Measurements from ENCODE around the gene FAM135A.
"Not testable (repeated sequence)": the region's sequence is repeated elsewhere in the genome, so short reads cannot be mapped to it uniquely, and the experiment has no call there.

Gene FAM135A

DNA sequence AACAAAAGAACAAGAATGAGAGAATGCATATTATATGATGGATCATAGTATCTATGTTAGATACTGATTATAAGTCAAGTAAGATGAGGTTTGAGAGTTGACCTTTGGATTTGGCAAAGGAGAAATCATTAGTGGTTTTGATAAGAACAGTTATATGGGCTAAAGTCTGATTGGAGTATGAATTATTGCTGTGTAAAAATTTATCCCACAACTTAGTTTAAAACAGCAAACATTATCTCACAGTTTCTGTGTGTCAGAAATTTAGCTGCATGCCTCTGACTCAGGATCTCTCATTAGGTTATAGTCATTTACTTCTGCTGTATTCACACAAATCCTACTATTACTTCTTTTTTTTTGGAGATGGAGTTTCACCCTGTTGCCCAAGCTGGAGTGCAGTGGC is 56.7 kb downstream of the FAM135A start:
- Histone ChIP-seq H3K4me1 (ENCODE audit: control insufficient read depth, insufficient read depth, low read length, poor library complexity, severe bottlenecking) (no peaks in the 10 kb centered on the region), H3K4me3 (ENCODE audit: extremely low read depth, insufficient read depth, low read length, poor library complexity, severe bottlenecking) (no peak overlapping the region), H3K27ac (ENCODE audit: low read depth, low read length, severe bottlenecking) (no peak overlapping the region), H3K9me3 (ENCODE audit: control insufficient read depth, low read length) (no peaks in the 10 kb centered on the region), H3K36me3 (ENCODE audit: control insufficient read depth, insufficient read depth, low read length) (peaks cover 13% of the 10 kb centered on the region)

DNA sequence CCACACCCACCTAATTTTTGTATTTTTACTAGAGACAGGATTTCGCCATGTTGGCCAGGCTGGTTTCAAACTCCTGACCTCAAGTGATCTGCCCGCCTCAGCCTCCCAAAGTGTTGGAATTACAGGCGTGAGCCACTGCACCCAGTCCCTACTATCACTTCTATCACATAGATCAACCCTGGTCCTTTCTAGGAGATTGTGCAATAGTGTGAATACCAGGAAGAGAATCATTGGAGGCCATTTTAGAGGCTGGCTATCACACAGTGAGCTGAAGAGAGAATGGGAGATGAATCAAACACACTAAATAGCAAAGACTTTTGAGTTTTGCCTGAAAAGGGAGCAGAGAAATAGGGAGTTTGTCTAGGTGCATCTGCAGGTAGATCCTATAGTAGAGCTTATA is 57.2 kb downstream of the FAM135A start:
- not testable (repeated sequence) for H3K4me1 ChIP-seq (ENCODE audit: control insufficient read depth, insufficient read depth, low read length, poor library complexity, severe bottlenecking); H3K27ac ChIP-seq (ENCODE audit: low read depth, low read length, severe bottlenecking); H3K4me3 ChIP-seq (ENCODE audit: extremely low read depth, insufficient read depth, low read length, poor library complexity, severe bottlenecking); H3K9me3 ChIP-seq (ENCODE audit: control insufficient read depth, low read length)
- H3K36me3 ChIP-seq (ENCODE audit: control insufficient read depth, insufficient read depth, low read length) = peaks cover 13% of the 10 kb centered on the region
- 83 to 100% methylated on average over 1 to 2 of the region's 3 CpGs for WGBS, 2 experiments (ENCODE audit: insufficient coverage in 2 of 2)

DNA sequence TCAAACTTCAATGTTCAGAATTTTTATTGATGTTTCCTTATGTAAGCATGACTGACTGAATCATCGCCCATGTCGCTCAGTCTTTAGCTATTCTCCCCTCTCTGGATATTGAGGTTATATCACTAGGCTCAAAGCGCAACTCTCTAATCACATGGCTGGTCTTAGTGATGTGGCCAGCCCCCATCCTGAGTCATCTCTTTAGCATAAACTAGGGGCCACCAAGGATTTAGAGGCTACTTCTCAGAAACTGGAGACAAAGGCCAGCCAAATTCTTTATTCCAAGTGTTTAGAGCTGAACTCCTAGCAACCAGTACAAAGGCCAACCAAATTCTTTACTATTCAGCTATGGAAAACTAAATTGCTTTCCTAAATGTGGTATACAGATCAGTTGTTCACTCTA is 61.4 kb downstream of the FAM135A start:
- no peaks in the 10 kb centered on the region for H3K4me1 ChIP-seq (ENCODE audit: control insufficient read depth, insufficient read depth, low read length, poor library complexity, severe bottlenecking)
- peaks cover 26% of the 10 kb centered on the region for H3K36me3 ChIP-seq (ENCODE audit: control insufficient read depth, insufficient read depth, low read length)
- no peak overlapping the region for H3K4me3 ChIP-seq (ENCODE audit: extremely low read depth, insufficient read depth, low read length, poor library complexity, severe bottlenecking)
- H3K9me3 ChIP-seq (ENCODE audit: control insufficient read depth, low read length) = peaks cover 4% of the 10 kb centered on the region
- H3K27ac ChIP-seq (ENCODE audit: low read depth, low read length, severe bottlenecking) = peak overlapping the region; percentile 39
- 82% methylated on average over 3 of the region's 3 CpGs; no CpG with 5 or more reads in 1 of the 2 experiments for WGBS, 2 experiments (ENCODE audit: insufficient coverage in 2 of 2)

DNA sequence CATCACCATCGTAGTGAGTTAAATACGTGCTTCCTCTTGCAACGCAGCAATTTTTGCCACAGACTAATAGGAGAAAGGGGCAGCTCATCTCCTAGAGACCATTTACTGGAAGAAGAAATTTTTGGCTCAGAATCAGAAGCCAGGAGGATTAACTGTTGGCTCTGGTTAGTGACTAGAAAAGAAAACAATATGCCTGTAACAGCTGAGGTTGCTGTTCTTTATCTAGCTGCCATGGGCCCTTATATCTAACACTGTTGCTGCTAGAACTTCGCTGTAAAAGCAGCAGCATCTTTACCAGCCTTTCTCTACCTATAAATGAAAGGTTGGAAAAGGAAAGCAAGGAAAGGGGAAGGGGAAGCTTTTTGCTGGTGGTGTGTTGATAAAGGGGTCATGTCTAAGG is 65.9 kb downstream of the FAM135A start:
- Histone ChIP-seq H3K4me3 (ENCODE audit: extremely low read depth, insufficient read depth, low read length, poor library complexity, severe bottlenecking) (no peak overlapping the region), H3K27ac (ENCODE audit: low read depth, low read length, severe bottlenecking) (peak overlapping the region; percentile 36), H3K9me3 (ENCODE audit: control insufficient read depth, low read length) (peaks cover 4% of the 10 kb centered on the region), H3K4me1 (ENCODE audit: control insufficient read depth, insufficient read depth, low read length, poor library complexity, severe bottlenecking) (no peaks in the 10 kb centered on the region), H3K36me3 (ENCODE audit: control insufficient read depth, insufficient read depth, low read length) (peaks cover 16% of the 10 kb centered on the region)
- WGBS, 2 experiments (ENCODE audit: insufficient coverage in 2 of 2) = 60 to 100% methylated on average over 1 of the region's 4 CpGs

DNA sequence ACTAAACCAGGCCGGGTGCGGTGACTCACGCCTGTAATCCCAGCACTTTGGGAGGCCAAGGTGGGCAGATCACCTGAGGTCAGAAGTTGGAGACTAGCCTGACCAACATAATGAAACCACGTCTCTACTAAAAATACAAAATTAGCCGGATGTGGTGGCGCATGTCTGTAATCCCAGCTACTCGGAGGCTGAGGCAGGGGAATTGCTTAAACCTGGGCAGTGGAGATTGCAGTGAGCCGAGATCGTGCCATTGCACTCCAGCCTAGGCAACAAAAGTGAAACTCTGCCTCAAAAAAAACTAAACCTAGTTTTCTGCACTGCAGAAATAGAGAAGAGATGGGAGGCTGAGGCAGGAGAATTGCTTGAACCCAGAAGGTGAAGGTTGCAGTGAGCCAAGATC is 73.3 kb downstream of the FAM135A start:
- not testable (repeated sequence) for H3K4me3 ChIP-seq (ENCODE audit: extremely low read depth, insufficient read depth, low read length, poor library complexity, severe bottlenecking); H3K9me3 ChIP-seq (ENCODE audit: control insufficient read depth, low read length); H3K4me1 ChIP-seq (ENCODE audit: control insufficient read depth, insufficient read depth, low read length, poor library complexity, severe bottlenecking); H3K27ac ChIP-seq (ENCODE audit: low read depth, low read length, severe bottlenecking); H3K36me3 ChIP-seq (ENCODE audit: control insufficient read depth, insufficient read depth, low read length)
- WGBS, 2 experiments (ENCODE audit: insufficient coverage in 2 of 2) = 95% methylated on average over 7 to 8 of the region's 9 CpGs

DNA sequence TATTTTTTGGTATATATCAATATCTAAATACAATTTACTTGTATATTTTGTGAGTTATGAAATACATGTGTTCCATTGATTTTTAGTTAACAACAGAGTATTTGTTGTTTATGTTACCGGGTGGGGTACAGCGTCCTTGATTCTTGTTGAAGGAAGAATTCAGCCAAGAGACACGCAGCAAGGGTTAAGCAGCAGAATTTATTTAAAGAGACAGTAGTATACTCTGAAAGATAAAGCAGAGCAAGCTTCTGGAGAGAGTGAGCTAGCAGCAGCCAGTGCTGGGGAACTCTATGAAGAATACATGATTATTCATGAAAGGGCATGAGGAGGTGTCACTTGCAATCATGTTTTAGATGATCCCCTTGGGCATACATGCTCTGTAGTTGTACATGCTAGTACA is 76.1 kb downstream of the FAM135A start:
- H3K36me3 ChIP-seq (ENCODE audit: control insufficient read depth, insufficient read depth, low read length) = no peaks in the 10 kb centered on the region
- no peaks in the 10 kb centered on the region for H3K4me1 ChIP-seq (ENCODE audit: control insufficient read depth, insufficient read depth, low read length, poor library complexity, severe bottlenecking)
- no peak overlapping the region for H3K4me3 ChIP-seq (ENCODE audit: extremely low read depth, insufficient read depth, low read length, poor library complexity, severe bottlenecking)
- WGBS, 2 experiments (ENCODE audit: insufficient coverage in 2 of 2) = 90 to 97% methylated on average over 3 of the region's 3 CpGs
- H3K9me3 ChIP-seq (ENCODE audit: control insufficient read depth, low read length) = no peaks in the 10 kb centered on the region
- H3K27ac ChIP-seq (ENCODE audit: low read depth, low read length, severe bottlenecking) = no peak overlapping the region

DNA sequence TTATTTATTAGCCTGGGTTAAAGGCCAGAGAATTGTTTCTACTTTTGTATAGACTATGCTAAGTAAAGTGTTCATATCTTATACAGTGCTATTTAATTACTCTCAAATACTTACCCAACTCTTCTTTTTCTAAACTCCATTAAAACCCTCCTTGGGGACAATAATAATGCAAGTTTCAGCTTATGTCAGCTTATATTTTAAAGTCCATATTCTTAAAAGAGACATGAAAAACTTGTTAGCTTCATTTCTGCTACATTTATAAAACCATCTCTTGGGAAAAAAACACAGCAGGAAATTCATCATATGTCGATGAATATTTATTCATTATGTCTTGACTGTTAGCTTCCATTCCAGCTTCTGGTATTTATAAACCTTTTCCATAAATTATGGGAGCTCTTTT is 81.5 kb downstream of the FAM135A start:
- Histone ChIP-seq H3K4me1 (ENCODE audit: control insufficient read depth, insufficient read depth, low read length, poor library complexity, severe bottlenecking) (no peaks in the 10 kb centered on the region), H3K4me3 (ENCODE audit: extremely low read depth, insufficient read depth, low read length, poor library complexity, severe bottlenecking) (no peak overlapping the region), H3K9me3 (ENCODE audit: control insufficient read depth, low read length) (no peaks in the 10 kb centered on the region), H3K27ac (ENCODE audit: low read depth, low read length, severe bottlenecking) (no peak overlapping the region), H3K36me3 (ENCODE audit: control insufficient read depth, insufficient read depth, low read length) (no peaks in the 10 kb centered on the region)
- WGBS, 2 experiments (ENCODE audit: insufficient coverage in 2 of 2) = no CpG with 5 or more reads among the region's 1 CpG

DNA sequence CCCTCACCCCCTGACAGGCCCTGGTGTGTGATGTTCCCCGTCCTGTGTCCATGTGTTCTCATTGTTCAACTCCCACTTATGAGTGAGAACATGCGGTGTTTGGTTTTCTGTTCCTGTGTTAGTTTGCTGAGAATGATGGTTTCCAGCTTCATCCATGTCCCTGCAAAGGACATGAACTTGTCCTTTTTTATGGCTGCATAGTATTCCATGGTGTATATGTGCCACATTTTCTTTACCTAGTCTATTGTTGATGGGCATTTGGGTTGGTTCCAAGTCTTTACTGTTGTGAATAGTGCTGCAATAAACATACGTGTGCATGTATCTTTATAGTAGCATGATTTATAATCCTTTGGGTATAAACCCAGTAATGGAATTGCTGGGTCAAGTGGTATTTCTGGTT is 82.5 kb downstream of the FAM135A start:
- H3K27ac ChIP-seq (ENCODE audit: low read depth, low read length, severe bottlenecking); H3K36me3 ChIP-seq (ENCODE audit: control insufficient read depth, insufficient read depth, low read length); H3K9me3 ChIP-seq (ENCODE audit: control insufficient read depth, low read length); H3K4me1 ChIP-seq (ENCODE audit: control insufficient read depth, insufficient read depth, low read length, poor library complexity, severe bottlenecking); H3K4me3 ChIP-seq (ENCODE audit: extremely low read depth, insufficient read depth, low read length, poor library complexity, severe bottlenecking): not testable (repeated sequence)
- 100% methylated on average over 1 of the region's 3 CpGs; no CpG with 5 or more reads in 1 of the 2 experiments for WGBS, 2 experiments (ENCODE audit: insufficient coverage in 2 of 2)

DNA sequence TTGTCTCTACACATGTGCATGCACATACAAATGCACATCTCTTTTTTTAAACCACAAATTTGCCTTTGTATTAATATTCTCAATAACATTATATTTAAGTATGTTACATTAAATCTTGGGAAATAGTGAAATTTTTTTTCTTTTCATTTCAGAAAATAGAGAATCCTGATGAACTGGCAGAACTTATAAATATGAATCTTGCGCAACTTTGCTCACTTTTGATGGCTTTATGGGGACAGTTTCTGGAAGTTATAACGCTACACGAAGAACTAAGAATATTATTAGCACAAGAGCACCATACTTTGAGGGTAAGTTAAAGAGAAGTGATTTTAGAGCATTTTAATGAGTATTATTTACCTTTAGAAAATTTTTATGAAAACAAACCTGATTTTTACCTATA is 89.2 kb downstream of the FAM135A start:
- H3K9me3 ChIP-seq (ENCODE audit: control insufficient read depth, low read length) = peaks cover 10% of the 10 kb centered on the region
- no peak overlapping the region for H3K4me3 ChIP-seq (ENCODE audit: extremely low read depth, insufficient read depth, low read length, poor library complexity, severe bottlenecking)
- H3K27ac ChIP-seq (ENCODE audit: low read depth, low read length, severe bottlenecking) = no peak overlapping the region
- H3K36me3 ChIP-seq (ENCODE audit: control insufficient read depth, insufficient read depth, low read length) = peaks cover 15% of the 10 kb centered on the region
- no peaks in the 10 kb centered on the region for H3K4me1 ChIP-seq (ENCODE audit: control insufficient read depth, insufficient read depth, low read length, poor library complexity, severe bottlenecking)
- WGBS, 2 experiments (ENCODE audit: insufficient coverage in 2 of 2) = 100% methylated on average over 1 of the region's 3 CpGs; no CpG with 5 or more reads in 1 of the 2 experiments

DNA sequence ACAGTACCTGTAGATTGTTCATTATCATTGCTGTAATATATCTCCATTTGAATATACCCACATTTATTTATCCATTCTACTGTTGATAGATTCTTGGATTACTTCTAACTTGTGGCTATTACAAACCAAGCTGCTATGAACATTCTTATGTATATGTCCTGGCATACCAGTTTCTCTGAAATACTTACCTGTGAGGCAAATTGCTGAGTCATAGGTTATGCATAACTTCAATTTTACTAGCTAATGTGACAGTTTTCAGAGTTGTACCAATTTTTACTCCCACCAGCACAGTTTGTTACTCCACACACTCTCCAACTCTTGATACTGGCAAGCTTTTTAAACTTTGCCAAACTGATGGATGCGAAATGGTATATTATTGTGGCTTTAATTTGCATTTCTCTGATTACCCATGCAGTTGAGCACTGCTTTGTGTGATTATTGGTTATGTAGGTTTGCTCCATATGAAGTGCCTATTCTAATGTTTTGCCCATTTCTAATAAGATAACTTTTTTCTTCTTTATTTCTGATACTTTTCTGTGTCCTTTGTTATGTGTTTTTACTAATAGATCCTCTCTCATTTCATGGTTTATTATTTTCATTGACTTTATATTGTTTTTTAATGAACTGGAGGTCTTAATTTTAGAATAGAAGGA is 90.6 kb downstream of the FAM135A start:
- H3K4me1 ChIP-seq (ENCODE audit: control insufficient read depth, insufficient read depth, low read length, poor library complexity, severe bottlenecking) = no peaks in the 10 kb centered on the region
- WGBS, 2 experiments (ENCODE audit: insufficient coverage in 2 of 2) = no CpG with 5 or more reads among the region's 1 CpG

DNA sequence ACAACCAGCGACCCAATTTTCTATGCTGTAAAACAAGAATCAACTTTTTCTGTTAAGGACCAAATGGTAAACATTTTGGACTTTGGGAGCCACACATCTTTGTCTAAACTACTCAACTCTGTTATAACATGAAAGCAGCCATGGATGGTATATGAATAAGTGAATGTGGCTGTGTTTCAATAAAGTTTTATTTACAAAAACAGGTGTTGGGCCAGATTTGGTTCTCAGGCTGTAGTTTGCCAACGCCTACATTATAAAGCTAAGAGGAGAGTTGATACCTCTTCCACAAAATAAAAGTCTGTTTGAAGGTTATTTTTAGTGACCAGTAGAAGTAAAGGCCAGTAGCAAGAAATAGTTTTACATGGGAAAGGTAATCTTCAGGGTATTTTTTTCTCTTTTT is 93.0 kb downstream of the FAM135A start:
- no CpG with 5 or more reads among the region's 2 CpGs for WGBS, 2 experiments (ENCODE audit: insufficient coverage in 2 of 2)
- Histone ChIP-seq H3K4me3 (ENCODE audit: extremely low read depth, insufficient read depth, low read length, poor library complexity, severe bottlenecking) (no peak overlapping the region), H3K36me3 (ENCODE audit: control insufficient read depth, insufficient read depth, low read length) (peaks cover 15% of the 10 kb centered on the region), H3K9me3 (ENCODE audit: control insufficient read depth, low read length) (peaks cover 10% of the 10 kb centered on the region), H3K4me1 (ENCODE audit: control insufficient read depth, insufficient read depth, low read length, poor library complexity, severe bottlenecking) (no peaks in the 10 kb centered on the region), H3K27ac (ENCODE audit: low read depth, low read length, severe bottlenecking) (no peak overlapping the region)

More for the DNA sequence above, 90.6 kb downstream of the FAM135A start:
- Histone ChIP-seq H3K4me3 (ENCODE audit: extremely low read depth, insufficient read depth, low read length, poor library complexity, severe bottlenecking) (no peak overlapping the region), H3K9me3 (ENCODE audit: control insufficient read depth, low read length) (peaks cover 10% of the 10 kb centered on the region), H3K27ac (ENCODE audit: low read depth, low read length, severe bottlenecking) (no peak overlapping the region), H3K36me3 (ENCODE audit: control insufficient read depth, insufficient read depth, low read length) (peaks cover 15% of the 10 kb centered on the region)
